SKM-1 treated with dmso at 0.1 percent for 144 hours (cell line): ENCODE measurements around the gene PANX2.
"Not testable (repeated sequence)": the region's sequence is repeated elsewhere in the genome, so short reads cannot be mapped to it uniquely, and the experiment has no call there.

Experiments used
- DNase-seq: peaks from one replicate; lab custom pipeline; 2025; ENCODE audit not compliant: unreplicated experiment; lab: John Stamatoyannopoulos, UW

Gene PANX2

GRCh38 chr22:50197856-50198623, 27.5 kb downstream of the PANX2 start:
- no peak for DNase-seq

- DNase-seq: no peak
These were observed 28.1 kb downstream of the PANX2 start for GRCh38 chr22:50198624-50199017.

- DNase-seq: no peak
These were observed 28.8 kb downstream of the PANX2 start for GRCh38 chr22:50199251-50199721.

- no peak for DNase-seq
These were observed 29.4 kb downstream of the PANX2 start for GRCh38 chr22:50199829-50200460.

DNA sequence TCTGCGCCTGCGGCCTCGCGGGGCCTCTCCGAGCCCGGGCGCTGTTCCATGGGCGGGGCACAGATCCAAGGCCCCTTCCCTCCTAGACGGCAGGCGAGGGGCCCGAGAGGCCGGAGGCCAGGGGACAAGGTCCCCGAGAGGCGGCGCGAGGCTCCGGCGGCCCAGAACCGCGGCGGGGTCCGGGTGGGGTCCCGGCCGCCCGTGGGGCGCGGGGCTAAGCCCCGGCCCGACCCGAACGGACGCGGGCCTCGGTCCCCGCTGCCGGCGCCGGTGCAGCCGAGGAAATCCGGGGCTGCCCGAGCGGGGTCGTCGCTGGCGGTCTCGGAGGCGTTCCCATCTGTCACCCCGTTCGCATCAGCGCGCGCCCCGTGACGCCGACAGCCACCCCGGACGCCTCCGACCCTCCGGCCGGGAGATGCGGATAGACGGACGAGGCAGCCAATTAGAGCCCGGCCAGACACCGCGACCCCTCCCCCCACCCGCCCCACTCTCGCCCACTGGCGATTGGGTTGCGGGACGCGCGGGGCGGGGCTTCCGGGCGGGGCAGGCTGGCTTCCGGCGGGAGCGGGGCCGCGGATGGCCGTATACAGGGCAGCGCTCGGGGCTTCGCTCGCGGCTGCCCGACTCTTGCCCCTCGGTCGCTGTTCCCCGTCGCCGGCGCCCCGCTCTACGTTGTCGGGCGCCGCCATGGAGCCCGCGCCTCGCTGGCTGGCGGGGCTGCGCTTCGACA, 30.1 kb downstream of the PANX2 start, which contains the start of gene SELENOO:
SELENOO (plus strand) TSS at position 551 of the 730 bp plus-strand sequence; CDS start at position 577, 26 bp downstream.
- DNase-seq: peak; percentile 65

DNA sequence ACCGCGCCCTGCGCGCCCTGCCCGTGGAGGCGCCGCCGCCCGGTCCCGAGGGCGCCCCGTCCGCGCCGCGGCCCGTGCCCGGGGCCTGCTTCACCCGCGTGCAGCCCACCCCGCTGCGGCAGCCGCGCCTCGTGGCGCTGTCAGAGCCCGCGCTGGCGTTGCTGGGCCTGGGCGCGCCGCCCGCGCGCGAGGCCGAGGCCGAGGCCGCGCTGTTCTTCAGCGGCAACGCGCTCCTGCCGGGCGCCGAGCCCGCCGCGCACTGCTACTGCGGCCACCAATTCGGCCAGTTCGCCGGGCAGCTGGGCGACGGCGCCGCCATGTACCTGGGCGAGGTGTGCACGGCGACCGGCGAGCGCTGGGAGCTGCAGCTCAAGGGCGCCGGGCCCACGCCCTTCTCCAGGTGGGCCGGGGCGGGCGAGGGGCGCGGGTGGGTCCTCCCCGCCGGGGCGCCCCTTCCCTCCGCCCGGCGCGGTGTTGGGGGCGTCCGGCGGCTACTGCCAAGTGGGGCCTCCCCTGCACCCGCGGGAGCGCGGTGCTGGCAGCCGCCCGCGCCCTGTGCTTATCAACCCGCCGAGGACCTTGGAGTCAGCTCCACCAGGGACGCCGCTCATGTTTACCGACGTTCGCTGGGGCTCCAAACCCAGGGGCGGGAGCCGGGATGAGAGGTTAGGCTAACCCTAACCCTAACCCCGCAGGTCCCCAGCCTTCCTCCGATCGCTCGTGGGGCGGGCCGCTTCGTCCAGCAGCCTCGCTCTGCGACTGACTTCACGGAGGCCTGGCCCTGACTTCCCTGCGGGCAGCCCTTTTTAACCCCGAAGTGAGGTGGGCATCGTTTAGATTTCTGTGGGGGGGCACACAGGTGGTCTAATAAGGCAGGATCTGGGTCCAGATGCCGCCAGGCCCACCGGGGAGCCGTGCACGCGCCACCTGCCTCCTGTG, 30.9 kb downstream of the PANX2 start:
- DNase-seq: no peak

DNA sequence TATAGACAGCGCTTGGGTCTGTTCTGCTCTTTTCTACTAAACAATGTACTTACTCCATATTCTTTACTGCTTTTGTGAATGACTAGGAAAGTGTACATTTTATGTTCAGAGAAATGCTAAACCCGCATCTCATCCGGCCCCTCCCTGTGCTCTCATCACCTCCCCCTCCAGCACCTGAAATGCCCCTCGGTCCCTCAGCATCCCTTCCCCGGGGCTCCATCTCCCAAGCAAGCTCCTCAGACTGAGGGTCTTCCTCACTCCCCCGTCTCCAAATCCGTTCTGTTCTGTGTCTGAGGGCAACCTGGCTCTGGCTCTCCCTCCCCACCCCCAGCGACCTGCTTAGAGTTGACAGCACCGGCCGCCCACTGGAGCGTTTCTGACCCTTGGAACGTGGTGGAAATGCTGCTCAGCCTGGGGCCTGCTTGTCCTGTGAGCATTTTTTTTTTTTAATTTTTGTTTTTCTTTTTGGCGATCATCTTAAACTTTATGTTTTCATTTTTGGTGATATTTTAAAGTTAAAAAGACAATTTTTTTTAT, 31.7 kb downstream of the PANX2 start:
- no peak for DNase-seq

GRCh38 chr22:50203288-50203687, 32.8 kb downstream of the PANX2 start:
- DNase-seq: no peak

DNA sequence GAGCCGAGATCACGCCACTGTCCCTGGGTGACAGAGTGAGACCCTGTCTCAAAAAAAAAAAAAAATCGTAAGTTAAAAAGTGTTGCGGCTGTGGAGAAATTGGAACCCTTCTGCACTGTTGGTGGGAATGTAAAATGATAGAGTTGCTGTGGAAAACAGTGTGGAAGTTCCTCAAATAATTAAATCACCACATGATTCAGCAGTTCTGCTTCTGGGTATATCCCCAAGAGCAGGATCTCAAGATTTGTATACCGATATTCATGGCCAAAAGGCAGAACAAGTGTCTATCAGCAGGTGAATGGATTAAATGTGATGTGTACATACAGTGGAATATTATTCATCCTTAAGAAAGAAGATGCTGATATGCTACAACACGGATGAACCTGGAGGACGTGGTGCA, 34.0 kb downstream of the PANX2 start:
- DNase-seq: no peak

- DNase-seq: not testable (repeated sequence)
These were observed 34.5 kb downstream of the PANX2 start for GRCh38 chr22:50204998-50205397.

GRCh38 chr22:50205781-50206569, 35.4 kb downstream of the PANX2 start:
- DNase-seq: no peak

- DNase-seq: no peak
These were observed 36.1 kb downstream of the PANX2 start for GRCh38 chr22:50206599-50206998.

GRCh38 chr22:50207383-50208140, 37.0 kb downstream of the PANX2 start:
- no peak for DNase-seq

DNA sequence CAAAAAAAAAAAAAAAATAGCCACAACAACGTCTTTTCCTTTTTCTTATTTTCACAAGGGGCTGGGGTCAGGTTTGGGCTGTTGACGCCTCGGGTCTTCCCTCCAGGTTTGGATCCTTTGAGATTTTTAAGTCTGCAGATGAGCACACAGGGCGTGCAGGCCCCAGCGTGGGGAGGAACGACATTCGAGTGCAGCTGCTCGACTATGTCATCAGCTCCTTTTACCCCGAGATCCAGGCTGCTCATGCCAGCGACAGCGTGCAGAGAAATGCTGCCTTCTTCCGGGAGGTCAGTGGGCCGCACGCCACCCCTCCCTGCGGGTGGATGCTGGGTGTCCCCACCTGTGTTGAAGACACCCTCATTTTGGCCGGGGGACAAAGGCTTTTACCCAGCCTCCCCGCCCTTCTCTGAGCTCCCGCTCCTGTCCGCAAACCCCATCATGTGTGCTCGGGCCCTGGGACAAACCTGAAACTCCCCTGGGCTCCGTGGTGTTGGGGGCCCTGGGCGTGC, 38.0 kb downstream of the PANX2 start:
- DNase-seq: no peak

- DNase-seq: no peak
These were observed 38.7 kb downstream of the PANX2 start for GRCh38 chr22:50208939-50209892.

GRCh38 chr22:50209893-50210292, 39.4 kb downstream of the PANX2 start:
- peak; percentile 35 for DNase-seq

GRCh38 chr22:50210378-50211139, 40.0 kb downstream of the PANX2 start:
- DNase-seq: no peak
